HL-60 (cell line): ENCODE measurements around the gene POLA2.

Experiments
- DNase-seq, 2 experiments: peaks; one replicate each; pipeline ENCODE4 v3.0.0-alpha.2; 2010 to 2020; ENCODE audit warnings: low read depth in 1 of 2, low spot score in 1 of 2
- H3K27ac ChIP-seq: fragments of 250-450 bp; sonication (Bioruptor Pico); replicated peaks from 2 replicates; pipeline ENCODE4 v1.5.1; 2020; ENCODE audit warnings: mild to moderate bottlenecking, moderate library complexity
- H3K27me3 ChIP-seq: fragments of 250-450 bp; sonication (Bioruptor Pico); 2 replicates; pipeline ENCODE4 v1.5.1; 2021; ENCODE audit warnings: mild to moderate bottlenecking, moderate library complexity; ENCODE audit not compliant: insufficient read depth, poor library complexity, severe bottlenecking
- H3K4me3 ChIP-seq: replicated peaks from 2 replicates; pipeline ENCODE4 v1.5.1; 2011; ENCODE audit warnings: mild to moderate bottlenecking, control low read depth, low read length; ENCODE audit not compliant: insufficient read depth
- GABPA ChIP-seq: IDR thresholded peaks from 2 replicates; pipeline ENCODE4 v1.6.1; 2012; ENCODE audit warnings: low read depth
- POLR2AphosphoS5 ChIP-seq: IDR thresholded peaks from 2 replicates; pipeline ENCODE4 v1.6.1; 2012; ENCODE audit warnings: low read depth
- REST ChIP-seq: IDR thresholded peaks from 2 replicates; pipeline ENCODE4 v1.6.1; 2012; ENCODE audit warnings: low read depth; ENCODE audit not compliant: insufficient replicate concordance
- SPI1 ChIP-seq: IDR thresholded peaks from 2 replicates; pipeline ENCODE4 v1.6.1; 2012; ENCODE audit warnings: low read depth, mild to moderate bottlenecking, borderline replicate concordance
- TF ChIP-seq, protein P1 (sequence below): IDR thresholded peaks from one replicate; pipeline ENCODE4 v1.5.1; 2011; ENCODE audit warnings: low read length, control low read depth, inconsistent platforms; ENCODE audit not compliant: insufficient read depth

The POLA2 gene

GRCh38 chr11:65274735-65275682 is 13.2 kb downstream of the POLA2 start:
- H3K27ac ChIP-seq, result no peak overlapping the region
- peak in 1 of 2 experiments; percentile 55 for DNase-seq
- no peaks in the 10 kb centered on the region for H3K27me3 ChIP-seq
- H3K4me3 ChIP-seq, result no peak overlapping the region
- TF ChIP-seq, protein P1, sequence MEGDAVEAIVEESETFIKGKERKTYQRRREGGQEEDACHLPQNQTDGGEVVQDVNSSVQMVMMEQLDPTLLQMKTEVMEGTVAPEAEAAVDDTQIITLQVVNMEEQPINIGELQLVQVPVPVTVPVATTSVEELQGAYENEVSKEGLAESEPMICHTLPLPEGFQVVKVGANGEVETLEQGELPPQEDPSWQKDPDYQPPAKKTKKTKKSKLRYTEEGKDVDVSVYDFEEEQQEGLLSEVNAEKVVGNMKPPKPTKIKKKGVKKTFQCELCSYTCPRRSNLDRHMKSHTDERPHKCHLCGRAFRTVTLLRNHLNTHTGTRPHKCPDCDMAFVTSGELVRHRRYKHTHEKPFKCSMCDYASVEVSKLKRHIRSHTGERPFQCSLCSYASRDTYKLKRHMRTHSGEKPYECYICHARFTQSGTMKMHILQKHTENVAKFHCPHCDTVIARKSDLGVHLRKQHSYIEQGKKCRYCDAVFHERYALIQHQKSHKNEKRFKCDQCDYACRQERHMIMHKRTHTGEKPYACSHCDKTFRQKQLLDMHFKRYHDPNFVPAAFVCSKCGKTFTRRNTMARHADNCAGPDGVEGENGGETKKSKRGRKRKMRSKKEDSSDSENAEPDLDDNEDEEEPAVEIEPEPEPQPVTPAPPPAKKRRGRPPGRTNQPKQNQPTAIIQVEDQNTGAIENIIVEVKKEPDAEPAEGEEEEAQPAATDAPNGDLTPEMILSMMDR, result peak; percentile 53
- no peak for TF ChIP-seq POLR2AphosphoS5

- TF ChIP-seq REST, result no peak
- TF ChIP-seq, protein P1, result no peak
- TF ChIP-seq SPI1, result no peak
- TF ChIP-seq POLR2AphosphoS5, result no peak
- TF ChIP-seq GABPA, result no peak
- no peak overlapping the region for H3K4me3 ChIP-seq
- DNase-seq, result no peak
- no peak overlapping the region for H3K27ac ChIP-seq
- no peaks in the 10 kb centered on the region for H3K27me3 ChIP-seq
These were observed 14.1 kb downstream of the POLA2 start for GRCh38 chr11:65275906-65276305.

DNA sequence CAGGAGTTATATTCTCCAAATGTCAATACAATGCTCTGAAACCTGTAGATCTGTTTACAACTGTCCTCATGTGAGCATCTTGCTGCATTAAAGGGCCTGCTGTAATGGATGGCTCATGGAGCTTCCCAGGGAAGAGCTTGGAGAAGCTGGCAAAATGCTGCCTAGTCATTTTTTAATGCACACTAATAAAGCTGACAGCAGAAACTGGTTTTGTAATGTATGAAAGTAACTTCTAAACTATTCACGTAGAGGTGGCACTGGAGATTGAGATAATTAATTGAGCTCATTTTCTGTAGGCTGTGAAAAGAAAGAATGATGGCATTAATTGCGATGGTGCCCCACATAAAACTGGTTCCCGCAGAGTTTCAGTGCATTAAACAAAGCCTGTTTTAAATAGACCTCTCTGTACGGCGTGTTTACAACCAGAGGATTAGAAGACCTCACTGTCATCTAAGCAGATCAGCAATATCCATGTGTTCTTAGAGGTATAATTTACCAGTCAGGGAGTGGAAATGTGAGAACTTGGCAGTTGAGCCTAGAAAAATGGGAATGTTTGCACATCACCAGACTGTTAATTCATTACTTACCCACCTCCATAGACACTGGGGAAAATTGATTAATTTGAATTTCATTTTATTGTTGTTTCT is 16.0 kb downstream of the POLA2 start:
- no peaks in the 10 kb centered on the region for H3K27me3 ChIP-seq
- no peak overlapping the region for H3K27ac ChIP-seq
- TF ChIP-seq GABPA (no peak), REST (no peak), SPI1 (no peak), POLR2AphosphoS5 (no peak)
- no peak for DNase-seq
- H3K4me3 ChIP-seq, result no peak overlapping the region

DNA sequence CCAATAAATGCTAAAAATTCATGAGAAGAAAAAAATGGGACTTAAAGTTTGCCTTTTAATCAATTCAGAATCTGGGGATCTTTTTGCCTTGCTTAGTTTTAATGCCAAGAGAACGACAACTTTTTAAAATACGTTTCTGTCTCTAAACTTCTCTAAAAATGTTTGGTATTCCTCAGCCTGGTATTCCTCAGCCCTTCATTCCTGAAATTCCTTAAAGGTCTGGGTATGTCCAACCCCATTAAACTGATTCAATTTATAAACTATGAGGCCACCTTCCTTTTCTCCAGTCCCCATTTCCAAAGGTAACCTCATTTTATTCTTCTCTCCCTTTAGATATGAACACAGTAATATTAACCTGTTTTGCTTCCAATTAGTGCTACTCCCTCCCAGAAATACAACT is 16.6 kb downstream of the POLA2 start:
- H3K4me3 ChIP-seq, result no peak overlapping the region
- no peak overlapping the region for H3K27ac ChIP-seq
- H3K27me3 ChIP-seq, result no peaks in the 10 kb centered on the region
- no peak for DNase-seq
- no peak for TF ChIP-seq POLR2AphosphoS5
- TF ChIP-seq SPI1, result no peak
- no peak for TF ChIP-seq REST
- TF ChIP-seq, protein P1, result no peak
- TF ChIP-seq GABPA, result no peak
